SK-N-SH treated with all-trans-retinoic acid at 6 μM for 48 hours (cell line): ENCODE data around the gene DYNLT3.

ENCODE experiments used
- ARNTL ChIP-seq: fragments of 450-650 bp; formaldehyde crosslinking; IDR thresholded peaks from 2 replicates; pipeline ENCODE4 v1.5.0; 2020; ENCODE audit warnings: low read depth, mild to moderate bottlenecking, moderate library complexity, borderline replicate concordance
- CREB5 ChIP-seq: fragments of 250-450 bp; sonication (Bioruptor Pico); IDR thresholded peaks from 2 replicates; pipeline ENCODE4 v1.5.1; 2020; ENCODE audit warnings: low read depth, mild to moderate bottlenecking, moderate library complexity
- ESRRG ChIP-seq: fragments of 250-450 bp; sonication (Bioruptor Pico); IDR thresholded peaks from 2 replicates; pipeline ENCODE4 v1.6.1; 2021; ENCODE audit warnings: mild to moderate bottlenecking
- ISL1 ChIP-seq: fragments of 250-450 bp; sonication (Bioruptor Pico); IDR thresholded peaks from 2 replicates; pipeline ENCODE4 v2.1.2; 2022; ENCODE audit warnings: mild to moderate bottlenecking, moderate library complexity
- RARB ChIP-seq: fragments of 250-450 bp; sonication (Bioruptor Pico); IDR thresholded peaks from 2 replicates; pipeline ENCODE4 v1.8.0; 2021; ENCODE audit warnings: mild to moderate bottlenecking, moderate library complexity
- SNAI2 ChIP-seq: fragments of 250-450 bp; sonication (Bioruptor Pico); IDR thresholded peaks from 2 replicates; pipeline ENCODE4 v1.5.0; 2020; ENCODE audit warnings: mild to moderate bottlenecking, moderate library complexity
- TCF4 ChIP-seq: fragments of 250-450 bp; sonication (Bioruptor Pico); IDR thresholded peaks from 2 replicates; pipeline ENCODE4 v1.8.0; 2021; ENCODE audit warnings: mild to moderate bottlenecking, moderate library complexity, borderline replicate concordance
- TOX ChIP-seq: fragments of 250-450 bp; sonication (Bioruptor Pico); IDR thresholded peaks from 2 replicates; pipeline ENCODE4 v1.8.0; 2021; ENCODE audit warnings: mild to moderate bottlenecking, moderate library complexity, borderline replicate concordance
- TSHZ2 ChIP-seq: fragments of 250-450 bp; sonication (Bioruptor Pico); IDR thresholded peaks from 2 replicates; pipeline ENCODE4 v1.5.0; 2020; ENCODE audit warnings: mild to moderate bottlenecking, moderate library complexity
- ZC3H10 ChIP-seq: fragments of 250-450 bp; sonication (Bioruptor Pico); IDR thresholded peaks from 2 replicates; pipeline ENCODE4 v1.5.1; 2021; ENCODE audit warnings: mild to moderate bottlenecking, moderate library complexity
- ZFP3 ChIP-seq: fragments of 250-450 bp; sonication (Bioruptor Pico); IDR thresholded peaks from 2 replicates; pipeline ENCODE4 v1.5.0; 2020; ENCODE audit warnings: mild to moderate bottlenecking, moderate library complexity
- ZFP30 ChIP-seq: fragments of 450-650 bp; formaldehyde crosslinking; IDR thresholded peaks from 2 replicates; pipeline ENCODE4 v1.5.0; 2022; ENCODE audit warnings: mild to moderate bottlenecking, moderate library complexity
- ZNF8 ChIP-seq: fragments of 450-650 bp; formaldehyde crosslinking; IDR thresholded peaks from 2 replicates; pipeline ENCODE4 v1.5.0; 2020; ENCODE audit warnings: mild to moderate bottlenecking, moderate library complexity
- TF ChIP-seq, protein P1 (sequence below): fragments of 250-450 bp; sonication (Bioruptor Pico); IDR thresholded peaks from 2 replicates; pipeline ENCODE4 v1.8.0; 2020; ENCODE audit warnings: mild to moderate bottlenecking, moderate library complexity, borderline replicate concordance

- TF ChIP-seq TOX (CRISPR knock-in tag) (no peak), ISL1 (no peak), SNAI2 (CRISPR knock-in tag) (no peak), ZFP30 (CRISPR knock-in tag) (no peak), RARB (no peak), ESRRG (no peak), ARNTL (no peak), CREB5 (CRISPR knock-in tag) (no peak), TCF4 (CRISPR knock-in tag) (no peak), ZFP3 (CRISPR knock-in tag) (no peak), ZNF8 (no peak), TSHZ2 (CRISPR knock-in tag) (no peak), ZC3H10 (no peak)
- TF ChIP-seq, protein P1, sequence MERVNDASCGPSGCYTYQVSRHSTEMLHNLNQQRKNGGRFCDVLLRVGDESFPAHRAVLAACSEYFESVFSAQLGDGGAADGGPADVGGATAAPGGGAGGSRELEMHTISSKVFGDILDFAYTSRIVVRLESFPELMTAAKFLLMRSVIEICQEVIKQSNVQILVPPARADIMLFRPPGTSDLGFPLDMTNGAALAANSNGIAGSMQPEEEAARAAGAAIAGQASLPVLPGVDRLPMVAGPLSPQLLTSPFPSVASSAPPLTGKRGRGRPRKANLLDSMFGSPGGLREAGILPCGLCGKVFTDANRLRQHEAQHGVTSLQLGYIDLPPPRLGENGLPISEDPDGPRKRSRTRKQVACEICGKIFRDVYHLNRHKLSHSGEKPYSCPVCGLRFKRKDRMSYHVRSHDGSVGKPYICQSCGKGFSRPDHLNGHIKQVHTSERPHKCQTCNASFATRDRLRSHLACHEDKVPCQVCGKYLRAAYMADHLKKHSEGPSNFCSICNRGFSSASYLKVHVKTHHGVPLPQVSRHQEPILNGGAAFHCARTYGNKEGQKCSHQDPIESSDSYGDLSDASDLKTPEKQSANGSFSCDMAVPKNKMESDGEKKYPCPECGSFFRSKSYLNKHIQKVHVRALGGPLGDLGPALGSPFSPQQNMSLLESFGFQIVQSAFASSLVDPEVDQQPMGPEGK (CRISPR knock-in tag), result no peak
Observed at GRCh38 chrX:37840931-37841330, 6.4 kb downstream of the DYNLT3 start.
